HG03139 (cell line): ENCODE measurements around the gene TSHZ1.

Source experiments
- ATAC-seq: cut with Tn5 transposase; IDR thresholded peaks from one replicate; pipeline ENCODE4 v1.9.1; 2021; ENCODE audit not compliant: unreplicated experiment

Gene TSHZ1

DNA sequence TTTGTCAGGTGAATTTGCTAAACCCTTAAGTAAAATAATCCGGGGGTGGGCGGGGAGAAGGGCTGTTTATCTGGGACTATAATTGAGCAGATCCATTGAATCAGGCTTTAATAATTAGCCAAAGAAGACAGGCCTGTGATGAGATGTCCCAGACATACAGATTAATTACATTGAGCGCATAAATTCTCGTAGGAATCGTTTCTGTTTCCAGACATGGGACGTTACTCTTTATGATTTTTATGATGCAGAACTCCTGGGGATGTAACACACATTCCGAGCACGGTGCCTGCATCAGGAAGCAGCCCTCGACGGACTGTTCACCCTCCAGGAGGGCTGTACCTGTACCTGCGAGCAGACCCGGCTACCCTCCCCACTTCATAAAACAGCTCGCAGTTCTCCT lies 128.0 kb downstream of the TSHZ1 start:
- no peak for ATAC-seq
